Stimulated activated CD4-positive, alpha-beta T cell treated with anti-CD3 and anti-CD28 coated beads, Interleukin-12 subunit alpha, Interleukin-12 subunit beta, amount 100 ng/mL, for 48 hours (primary cell): ENCODE data around the gene PIP4K2B.
"Not testable (repeated sequence)": the region's sequence is repeated elsewhere in the genome, so short reads cannot be mapped to it uniquely, and the experiment has no call there.

Source experiments
- DNase-seq, 3 donors: peaks; one replicate each; pipeline ENCODE4 v3.0.0-alpha.2; 2020; ENCODE audit warnings: low read depth in 2 of 3, low spot score in 1 of 3

Gene PIP4K2B

DNA sequence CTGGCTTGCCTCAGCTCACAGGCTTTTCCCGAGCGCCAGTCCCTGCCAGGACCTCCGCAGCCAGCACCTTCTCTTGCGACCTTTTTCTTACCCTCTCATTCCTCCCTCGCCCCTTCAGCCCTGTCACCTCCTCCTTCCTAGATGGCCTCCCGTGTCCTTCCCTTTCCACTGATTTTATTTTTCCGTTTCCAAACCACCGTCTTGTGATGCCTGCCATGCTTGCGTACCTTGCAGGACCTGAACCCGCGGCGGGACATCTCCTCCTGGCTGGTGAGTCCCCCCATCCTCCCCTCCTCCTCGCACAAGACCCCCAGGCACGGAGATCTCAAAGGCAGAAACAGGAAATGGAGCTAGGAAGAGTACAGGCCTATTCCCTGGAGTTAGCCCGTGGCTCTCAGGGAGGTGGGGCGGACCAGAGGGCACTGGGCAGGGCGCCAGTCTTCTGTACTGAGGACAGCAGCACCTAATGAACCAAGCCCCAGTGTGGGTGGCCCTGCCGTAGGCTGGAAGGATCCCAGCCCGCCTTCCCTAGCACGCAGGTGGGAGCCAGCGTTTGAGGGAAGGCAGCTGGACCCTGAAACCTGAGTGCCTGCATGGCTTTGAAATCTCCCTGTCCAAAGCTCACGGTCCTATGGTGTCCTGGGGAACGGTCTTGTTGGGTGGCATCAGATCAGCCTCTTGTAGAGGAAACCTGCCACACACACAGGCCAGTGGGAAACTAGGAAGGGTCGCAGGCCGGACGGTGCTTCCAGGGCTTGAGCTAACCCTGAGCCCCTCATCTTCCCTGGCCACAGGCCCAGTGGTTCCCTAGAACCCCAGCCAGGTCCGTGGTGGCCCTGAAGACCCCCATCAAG, 68.6 kb downstream of the PIP4K2B start:
- DNase-seq = no peak

- peak; percentile 61 to 85 (median 70) for DNase-seq
Observed at GRCh38 chr17:38729886-38730525, 69.3 kb downstream of the PIP4K2B start, which contains the start of gene CISD3. Gene CISD3 (plus strand): TSS chr17:38730341. CDS start chr17:38730359, 18 bp downstream.

- no peak for DNase-seq
Observed at GRCh38 chr17:38729368-38729885, 69.9 kb downstream of the PIP4K2B start.

- no peak for DNase-seq
Observed at GRCh38 chr17:38728290-38728831, 71.0 kb downstream of the PIP4K2B start.

DNA sequence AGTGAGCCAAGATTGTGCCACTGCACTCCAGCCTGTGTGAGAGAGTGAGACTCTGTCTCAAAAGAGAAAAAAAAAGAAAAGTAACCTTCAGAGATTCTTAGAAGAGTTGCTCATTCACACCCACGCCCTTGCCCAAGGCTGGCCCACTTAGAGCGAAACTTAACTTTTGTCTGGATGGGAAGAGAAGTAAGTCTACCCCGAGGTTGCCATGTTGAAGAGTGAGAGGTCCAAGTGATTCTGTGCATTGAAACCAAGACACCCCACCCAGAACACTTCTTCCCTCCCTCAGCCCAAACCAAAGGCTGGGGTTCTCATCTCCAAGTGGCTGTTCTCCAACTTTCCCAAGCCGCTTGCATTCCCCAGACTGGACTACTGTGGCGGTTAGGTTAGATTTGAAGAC, 71.6 kb downstream of the PIP4K2B start:
- DNase-seq = peak; percentile 66 to 84 (median 80)

- not testable (repeated sequence) for DNase-seq
Observed at GRCh38 chr17:38726145-38726544, 73.2 kb downstream of the PIP4K2B start.

- DNase-seq = no peak
Observed at GRCh38 chr17:38725066-38725465, 74.3 kb downstream of the PIP4K2B start.

DNA sequence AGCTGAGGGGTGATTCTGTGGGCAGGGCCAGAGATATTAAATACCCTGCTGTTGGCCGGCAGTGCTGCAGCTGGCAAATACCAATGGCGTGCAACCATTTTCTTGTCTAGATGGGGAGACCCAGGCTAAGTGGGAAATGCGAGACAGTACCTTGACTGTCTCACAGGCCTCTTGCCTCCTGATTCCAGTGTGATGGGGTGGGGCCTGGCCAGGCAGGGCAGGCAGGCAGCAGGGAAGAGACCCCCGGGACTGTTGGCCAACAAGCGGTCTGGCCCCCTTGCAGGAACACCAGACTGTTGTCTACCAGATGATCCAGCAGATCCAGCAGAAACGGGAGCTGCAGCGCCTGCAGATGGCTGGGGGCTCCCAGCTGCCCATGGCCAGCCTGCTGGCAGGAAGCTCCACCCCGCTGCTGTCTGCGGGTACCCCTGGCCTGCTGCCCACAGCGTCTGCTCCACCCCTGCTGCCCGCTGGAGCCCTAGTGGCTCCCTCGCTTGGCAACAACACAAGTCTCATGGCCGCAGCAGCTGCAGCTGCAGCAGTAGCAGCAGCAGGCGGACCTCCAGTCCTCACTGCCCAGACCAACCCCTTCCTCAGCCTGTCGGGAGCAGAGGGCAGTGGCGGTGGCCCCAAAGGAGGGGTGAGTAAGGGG, 74.9 kb downstream of the PIP4K2B start:
- no peak for DNase-seq

DNA sequence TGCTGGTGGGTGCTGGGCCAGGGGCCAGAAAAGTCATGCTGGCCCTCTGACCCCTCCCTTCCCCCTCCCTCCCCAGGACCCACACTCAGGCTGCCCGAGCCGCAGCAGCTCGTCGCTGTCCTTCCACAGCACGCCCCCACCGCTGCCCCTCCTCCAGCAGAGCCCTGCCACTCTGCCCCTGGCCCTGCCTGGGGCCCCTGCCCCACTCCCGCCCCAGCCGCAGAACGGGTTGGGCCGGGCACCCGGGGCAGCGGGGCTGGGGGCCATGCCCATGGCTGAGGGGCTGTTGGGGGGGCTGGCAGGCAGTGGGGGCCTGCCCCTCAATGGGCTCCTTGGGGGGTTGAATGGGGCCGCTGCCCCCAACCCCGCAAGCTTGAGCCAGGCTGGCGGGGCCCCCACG, 77.6 kb downstream of the PIP4K2B start:
- DNase-seq = no peak

GRCh38 chr17:38720941-38721340, 78.4 kb downstream of the PIP4K2B start:
- no peak for DNase-seq

DNA sequence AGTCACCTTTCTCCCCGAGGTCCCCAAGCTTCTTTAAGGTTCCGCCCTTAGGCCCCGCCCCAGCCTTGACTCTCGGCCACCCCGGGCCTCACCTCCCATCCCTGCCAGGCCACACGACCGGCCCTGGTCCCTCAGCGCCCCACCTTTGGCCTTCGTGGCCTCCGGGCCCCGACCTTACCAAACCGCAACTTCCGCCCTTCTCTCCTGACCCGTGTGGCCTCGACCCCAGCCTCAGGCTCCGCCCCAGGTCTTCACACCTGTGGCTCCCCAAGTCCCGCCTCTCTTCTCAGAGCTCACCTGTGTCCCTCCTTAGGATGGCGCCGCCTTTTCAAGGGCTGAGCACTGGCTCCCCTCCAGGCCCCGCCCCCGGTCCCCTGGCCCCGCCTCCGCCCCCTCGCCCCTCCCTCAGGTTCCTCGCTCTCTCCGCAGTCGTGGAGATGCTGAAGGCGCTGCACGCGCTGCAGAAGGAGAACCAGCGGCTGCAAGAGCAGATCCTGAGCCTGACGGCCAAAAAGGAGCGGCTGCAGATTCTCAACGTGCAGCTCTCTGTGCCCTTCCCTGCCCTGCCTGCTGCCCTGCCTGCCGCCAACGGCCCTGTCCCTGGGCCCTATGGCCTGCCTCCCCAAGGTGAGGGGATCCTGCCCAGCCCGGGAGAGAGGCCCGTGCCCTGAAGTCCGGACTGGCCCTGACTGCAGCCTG, 79.3 kb downstream of the PIP4K2B start:
- no peak for DNase-seq

- no peak for DNase-seq
Observed at GRCh38 chr17:38719289-38719942, 79.9 kb downstream of the PIP4K2B start.

- no peak for DNase-seq
Observed at GRCh38 chr17:38717139-38717745, 82.1 kb downstream of the PIP4K2B start.

DNA sequence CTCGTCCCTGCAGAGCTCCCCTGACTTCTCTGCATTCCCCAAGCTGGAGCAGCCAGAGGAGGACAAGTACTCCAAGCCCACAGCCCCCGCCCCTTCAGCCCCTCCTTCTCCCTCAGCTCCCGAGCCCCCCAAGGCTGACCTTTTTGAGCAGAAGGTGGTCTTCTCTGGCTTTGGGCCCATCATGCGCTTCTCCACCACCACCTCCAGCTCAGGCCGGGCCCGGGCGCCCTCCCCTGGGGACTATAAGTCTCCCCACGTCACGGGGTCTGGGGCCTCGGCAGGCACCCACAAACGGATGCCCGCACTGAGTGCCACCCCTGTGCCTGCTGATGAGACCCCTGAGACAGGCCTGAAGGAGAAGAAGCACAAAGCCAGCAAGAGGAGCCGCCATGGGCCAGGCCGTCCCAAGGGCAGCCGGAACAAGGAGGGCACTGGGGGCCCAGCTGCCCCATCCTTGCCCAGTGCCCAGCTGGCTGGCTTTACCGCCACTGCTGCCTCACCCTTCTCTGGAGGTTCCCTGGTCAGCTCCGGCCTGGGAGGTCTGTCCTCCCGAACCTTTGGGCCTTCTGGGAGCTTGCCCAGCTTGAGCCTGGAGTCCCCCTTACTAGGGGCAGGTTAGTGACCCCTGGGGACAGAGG, 82.9 kb downstream of the PIP4K2B start:
- no peak for DNase-seq
